Stomach (tissue), 9 donors: ENCODE data around the gene ATIC. TPM values are rescaled to one million over a fixed set of nuclear protein-coding genes. Genes with fewer than 3 reads are reported as not detected.

Experiments
- DNase-seq, 2 donors: peaks; one replicate each; pipeline versions ENCODE4 v3.0.0 to v3.0.0-alpha.2; 2013 to 2019
- H3K27ac ChIP-seq, 5 donors: fragments of 200-600 bp in 4 of 5; sonication (generic) in 4 of 5; one replicate each; pipeline ENCODE4 v1.5.1; 2013 to 2019; ENCODE audit warnings: mild to moderate bottlenecking in 1 of 5, moderate library complexity in 1 of 5
- H3K27me3 ChIP-seq, 3 donors: fragments of 200-600 bp; sonication (generic); one replicate each; pipeline ENCODE4 v1.5.1; 2017 to 2019; ENCODE audit warnings: mixed run types in 1 of 3
- H3K36me3 ChIP-seq, 4 donors: fragments of 200-600 bp; sonication (generic); 1 replicate in 3 of 4; 2 replicates in 1 of 4; pipeline ENCODE4 v1.5.1; 2016 to 2019
- H3K4me1 ChIP-seq, 4 donors: fragments of 200-600 bp; sonication (generic); one replicate each; pipeline ENCODE4 v1.5.1; 2016 to 2019
- H3K4me3 ChIP-seq, 4 donors: fragments of 200-600 bp; sonication (generic) in 3 of 4; one replicate each; pipeline ENCODE4 v1.5.1; 2016 to 2019; ENCODE audit warnings: mild to moderate bottlenecking in 1 of 4
- H3K9me3 ChIP-seq, 4 donors: fragments of 200-600 bp; sonication (generic); one replicate each; pipeline ENCODE4 v1.5.1; 2016 to 2019
- EP300 ChIP-seq: sonication (generic); formaldehyde crosslinking; IDR thresholded peaks from one replicate; pipeline ENCODE4 v1.6.1; 2017; ENCODE audit warnings: antibody characterized with exemption
- POLR2A ChIP-seq, 4 donors: fragments of 450-650 bp; IDR thresholded peaks; one replicate each; pipeline ENCODE4 v1.6.1; 2016; ENCODE audit warnings: antibody characterized with exemption in 4 of 4, control low read depth in 2 of 4, mild to moderate bottlenecking in 1 of 4, moderate library complexity in 1 of 4
- POLR2AphosphoS5 ChIP-seq, 3 donors: sonication (generic); formaldehyde crosslinking; IDR thresholded peaks; one replicate each; pipeline ENCODE4 v1.6.1; 2016; ENCODE audit warnings: antibody characterized with exemption in 3 of 3
- WGBS, 5 donors: extraction: QIAGEN DNeasy Blood & Tissue Kit in 3 of 5; methylation state at CpG; one replicate each; pipeline versions ENCODE4 v1.1.5 to v1.1.7; 2013 to 2018; 5-methylcytosine and 5-hydroxymethylcytosine counted together
- intact Hi-C: fragments of 100-400 bp; cut with DNase I; formaldehyde crosslinking; loops from one replicate; pipeline ENCODE4 v1.15.1; 2023; ENCODE audit warnings: low total_unique reads
- polyA plus RNA-seq, 3 donors: library from polyadenylated mRNA; stranded (reverse); fragments of 200-250 nt; gene quantifications; one replicate each; pipeline ENCODE4 v1.2.3, GENCODE V29; 2013
- total RNA-seq, 5 donors: library from RNA; depleted of rRNA; stranded (reverse); fragments of >200 nt; gene quantifications; one replicate each; pipeline versions ENCODE4 v1.1.0 to v1.2.3, GENCODE V29; 2014 to 2016
- TF ChIP-seq, protein P1 (sequence below), 7 experiments: fragments of 450-650 bp in 4 of 7; fragments of 200-600 bp in 3 of 7; sonication (generic) in 3 of 7; IDR thresholded peaks; one replicate each; pipeline ENCODE4 v1.5.1; 2016 to 2019; ENCODE audit warnings: antibody characterized with exemption in 7 of 7, control low read depth in 2 of 7, mild to moderate bottlenecking in 1 of 7
- donor health status: healthy with polysubstance abuse.
- donor health status: Bipolar disorder and iron deficiency.
- donor health status: healthy.

The ATIC gene
- total and polyA plus RNA-seq, 8 donors, result 9.4 to 125 (median 76.6) TPM

DNA sequence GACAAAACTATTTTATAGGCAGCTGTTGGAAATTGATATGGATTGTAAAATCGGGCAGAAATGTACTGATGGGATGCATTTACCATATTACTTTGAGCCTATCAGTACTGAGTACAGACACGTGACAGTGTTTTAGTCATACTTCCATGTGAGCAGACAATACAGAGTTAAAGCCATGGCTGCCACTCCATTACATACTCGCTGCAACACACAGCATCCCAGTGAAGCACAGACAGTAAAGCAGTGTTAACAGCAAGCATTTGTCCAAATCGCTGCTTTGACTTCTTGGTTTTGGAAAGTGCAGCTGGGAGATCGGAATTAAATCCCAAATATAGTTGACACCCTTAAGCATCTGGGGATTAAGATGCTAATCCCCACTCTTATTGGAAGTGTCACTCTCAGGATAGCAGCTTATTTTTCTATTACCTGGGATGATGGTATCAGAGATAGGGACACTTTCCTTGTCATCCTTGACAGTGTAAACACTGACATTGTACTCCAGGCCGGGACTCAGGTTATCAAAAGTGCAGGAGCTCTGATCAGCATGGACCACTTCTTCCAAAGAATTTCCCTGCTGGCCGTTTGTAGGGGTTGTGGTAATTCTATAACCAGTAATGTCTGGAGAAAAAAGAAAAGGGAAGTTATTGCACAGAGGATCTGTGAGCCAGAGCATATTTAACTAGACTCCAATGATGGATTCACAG lies 82.4 kb downstream of the ATIC start:
- WGBS, 5 donors, result 68 to 76% (median 72%) methylated on average over 7 of the region's 7 CpGs
- no peak for TF ChIP-seq POLR2A (IDR thresholded peaks at IDR 0.05)
- TF ChIP-seq, protein P1, sequence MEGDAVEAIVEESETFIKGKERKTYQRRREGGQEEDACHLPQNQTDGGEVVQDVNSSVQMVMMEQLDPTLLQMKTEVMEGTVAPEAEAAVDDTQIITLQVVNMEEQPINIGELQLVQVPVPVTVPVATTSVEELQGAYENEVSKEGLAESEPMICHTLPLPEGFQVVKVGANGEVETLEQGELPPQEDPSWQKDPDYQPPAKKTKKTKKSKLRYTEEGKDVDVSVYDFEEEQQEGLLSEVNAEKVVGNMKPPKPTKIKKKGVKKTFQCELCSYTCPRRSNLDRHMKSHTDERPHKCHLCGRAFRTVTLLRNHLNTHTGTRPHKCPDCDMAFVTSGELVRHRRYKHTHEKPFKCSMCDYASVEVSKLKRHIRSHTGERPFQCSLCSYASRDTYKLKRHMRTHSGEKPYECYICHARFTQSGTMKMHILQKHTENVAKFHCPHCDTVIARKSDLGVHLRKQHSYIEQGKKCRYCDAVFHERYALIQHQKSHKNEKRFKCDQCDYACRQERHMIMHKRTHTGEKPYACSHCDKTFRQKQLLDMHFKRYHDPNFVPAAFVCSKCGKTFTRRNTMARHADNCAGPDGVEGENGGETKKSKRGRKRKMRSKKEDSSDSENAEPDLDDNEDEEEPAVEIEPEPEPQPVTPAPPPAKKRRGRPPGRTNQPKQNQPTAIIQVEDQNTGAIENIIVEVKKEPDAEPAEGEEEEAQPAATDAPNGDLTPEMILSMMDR (IDR thresholded peaks at IDR 0.05), result no peak
- no peak for TF ChIP-seq POLR2AphosphoS5 (IDR thresholded peaks at IDR 0.05)
- no peak for TF ChIP-seq EP300
- intact Hi-C loops, result no loop called here
- Histone ChIP-seq H3K4me1 (peaks cover 0 to 17% (median 11%) of the 10 kb centered on the region in 4 donors), H3K9me3 (no peaks in the 10 kb centered on the region), H3K4me3 (no peak overlapping the region), H3K27me3 (no peaks in the 10 kb centered on the region), H3K27ac (no peak overlapping the region), H3K36me3 (peaks cover 0 to 87% (median 60%) of the 10 kb centered on the region in 4 donors)
- no peak for DNase-seq

DNA sequence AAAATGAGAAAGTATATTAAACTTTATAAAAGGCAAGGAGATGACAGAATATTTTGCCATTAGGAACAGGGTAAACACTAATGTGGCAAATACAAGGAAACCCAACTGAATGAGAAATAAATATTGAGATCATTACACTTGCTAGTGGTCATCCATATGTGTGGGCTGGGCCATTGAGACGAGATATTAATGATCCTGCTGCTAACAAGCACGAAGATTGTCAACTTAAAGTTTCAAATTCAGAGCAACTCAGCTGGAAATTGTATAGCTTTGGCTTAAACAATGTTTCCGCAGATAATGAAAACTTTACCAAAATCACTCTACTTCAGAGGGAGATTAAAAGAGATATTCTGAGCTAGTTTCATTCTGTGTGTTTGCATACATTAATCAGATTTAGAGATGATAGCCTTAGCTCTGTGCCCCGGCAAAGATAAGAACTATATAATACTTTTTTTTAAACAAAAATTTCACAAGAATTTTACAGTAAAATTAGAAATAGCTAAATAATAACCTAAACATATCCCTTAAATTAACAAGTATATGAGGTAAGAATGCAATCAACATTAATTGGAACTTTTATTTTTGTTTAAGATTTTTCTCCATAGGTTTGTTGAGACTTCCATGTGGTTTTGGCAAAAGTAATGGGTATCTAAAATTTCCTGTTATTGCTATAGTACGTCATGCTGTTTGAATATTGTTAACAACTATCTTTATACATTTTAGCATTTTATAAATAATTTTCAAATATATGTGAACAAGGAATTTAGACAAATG lies 84.0 kb downstream of the ATIC start:
- TF ChIP-seq, protein P1 (IDR thresholded peaks at IDR 0.05), result no peak
- TF ChIP-seq POLR2AphosphoS5 (IDR thresholded peaks at IDR 0.05) (no peak), EP300 (no peak), POLR2A (IDR thresholded peaks at IDR 0.05) (no peak)
- Histone ChIP-seq H3K9me3 (no peaks in the 10 kb centered on the region), H3K27ac (no peak overlapping the region), H3K4me3 (no peak overlapping the region), H3K36me3 (peaks cover 0 to 76% (median 50%) of the 10 kb centered on the region in 4 donors), H3K27me3 (no peaks in the 10 kb centered on the region), H3K4me1 (peaks cover 0 to 17% (median 11%) of the 10 kb centered on the region in 4 donors)
- no peak for DNase-seq
- intact Hi-C loops, result no loop called here
- WGBS, 5 donors, result 47 to 63% (median 55%) methylated on average over 5 of the region's 5 CpGs

DNA sequence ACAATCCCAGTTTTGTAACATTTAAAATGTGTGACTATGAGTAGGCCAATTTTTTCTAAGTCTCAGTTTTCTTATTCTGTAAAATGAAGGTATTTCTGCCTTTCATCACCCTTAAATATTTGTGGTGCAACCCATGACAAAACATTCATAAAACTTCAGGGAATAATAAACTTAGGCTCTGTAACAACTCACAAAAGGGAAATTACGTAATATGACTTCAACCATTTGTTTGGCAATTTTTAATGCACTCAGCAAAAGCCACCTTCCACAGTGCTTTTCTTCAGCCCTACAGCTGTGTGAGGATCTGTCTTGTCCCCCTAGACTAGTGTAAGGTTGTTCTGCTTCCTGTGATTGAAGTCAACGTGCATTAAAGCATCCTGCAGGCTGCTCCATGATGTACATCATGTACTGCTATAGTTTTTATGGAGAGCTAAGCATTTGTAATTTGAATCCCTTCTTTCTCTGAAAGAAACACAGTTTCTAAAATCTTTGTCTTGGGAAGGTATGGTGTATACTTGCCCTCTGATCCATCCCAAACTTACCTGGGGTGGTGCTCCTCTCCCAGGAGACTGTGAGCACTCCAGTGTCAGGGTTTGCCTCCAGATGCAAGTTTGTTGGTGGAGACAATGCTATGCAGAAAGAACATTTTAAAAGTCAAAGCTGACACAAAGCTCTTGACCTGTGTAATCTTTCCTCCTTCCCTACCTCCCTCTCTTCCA lies 84.9 kb downstream of the ATIC start:
- 53 to 74% (median 64%) methylated on average over 2 of the region's 2 CpGs for WGBS, 5 donors
- TF ChIP-seq POLR2AphosphoS5 (IDR thresholded peaks at IDR 0.05) (no peak), POLR2A (IDR thresholded peaks at IDR 0.05) (no peak), EP300 (no peak)
- TF ChIP-seq, protein P1 (IDR thresholded peaks at IDR 0.05), result no peak
- no peak for DNase-seq
- no peak overlapping the region for H3K27ac ChIP-seq
- H3K9me3 ChIP-seq, result no peaks in the 10 kb centered on the region
- no peak overlapping the region for H3K4me3 ChIP-seq
- H3K36me3 ChIP-seq, result peaks cover 0 to 75% (median 43%) of the 10 kb centered on the region in 4 donors
- peaks cover 0 to 17% (median 11%) of the 10 kb centered on the region in 4 donors for H3K4me1 ChIP-seq
- intact Hi-C loops, result no loop called here
- H3K27me3 ChIP-seq, result no peaks in the 10 kb centered on the region
